DND-41 (cell line): ENCODE measurements around the gene OR10H3.

ENCODE experiments used
- ATAC-seq: fragments of 200-7000 bp; cut with Tn5 transposase; 3 replicates; pipeline ENCODE4 v1.9.1; 2021; ENCODE audit warnings: low read depth; ENCODE audit not compliant: insufficient read depth
- DNase-seq: peaks from one replicate; pipeline ENCODE4 v3.0.0-alpha.2; 2020
- H2AFZ ChIP-seq: 2 replicates; pipeline ENCODE4 v1.6.0; 2012; ENCODE audit warnings: low read depth, low read length
- H3K27ac ChIP-seq: 2 replicates; pipeline ENCODE4 v1.5.1; 2012; ENCODE audit warnings: low read length, inconsistent platforms
- H3K27me3 ChIP-seq: fragments of 200-600 bp; sonication (generic); 2 replicates; pipeline ENCODE4 v1.6.0; 2012; ENCODE audit warnings: low read length, mild to moderate bottlenecking, inconsistent platforms; ENCODE audit not compliant: insufficient read depth, poor library complexity
- H3K36me3 ChIP-seq: 2 replicates; pipeline ENCODE4 v1.5.1; 2012; ENCODE audit warnings: low read length, inconsistent platforms; ENCODE audit not compliant: insufficient read depth
- H3K4me1 ChIP-seq: 2 replicates; pipeline ENCODE4 v1.5.1; 2012; ENCODE audit warnings: mild to moderate bottlenecking, low read length; ENCODE audit not compliant: insufficient read depth
- H3K4me2 ChIP-seq: 2 replicates; pipeline ENCODE4 v1.6.0; 2012; ENCODE audit warnings: mild to moderate bottlenecking, moderate library complexity, low read length, inconsistent platforms; ENCODE audit not compliant: insufficient read depth
- H3K4me3 ChIP-seq, 2 experiments: fragments of 200-600 bp in 1 of 2; shearing (Covaris generic) in 1 of 2; 2 replicates each; pipeline ENCODE4 v1.5.1; 2012 to 2016; ENCODE audit warnings: inconsistent platforms in 2 of 2, low read length in 2 of 2, mild to moderate bottlenecking in 2 of 2, low read depth in 1 of 2, moderate library complexity in 1 of 2
- H3K79me2 ChIP-seq: 2 replicates; pipeline ENCODE4 v1.6.0; 2012; ENCODE audit warnings: low read length, inconsistent platforms; ENCODE audit not compliant: insufficient read depth
- H3K9ac ChIP-seq: 2 replicates; pipeline ENCODE4 v1.6.0; 2012; ENCODE audit warnings: low read depth, mild to moderate bottlenecking, inconsistent platforms, low read length, moderate library complexity
- H3K9me3 ChIP-seq: 2 replicates; pipeline ENCODE4 v1.5.1; 2012; ENCODE audit warnings: low read length, moderate library complexity, mild to moderate bottlenecking, inconsistent platforms; ENCODE audit not compliant: insufficient read depth, severe bottlenecking
- H4K20me1 ChIP-seq: 2 replicates; pipeline ENCODE4 v1.6.0; 2012; ENCODE audit warnings: low read length; ENCODE audit not compliant: insufficient read depth
- CTCF ChIP-seq: IDR thresholded peaks from 2 replicates; pipeline ENCODE4 v1.5.1; 2012; ENCODE audit warnings: borderline replicate concordance, low read length, moderate library complexity, mild to moderate bottlenecking; ENCODE audit not compliant: poor library complexity, severe bottlenecking; ENCODE audit errors: extremely low read depth
- EZH2 ChIP-seq: IDR thresholded peaks from 3 replicates; pipeline ENCODE4 v1.6.1; 2012; ENCODE audit warnings: borderline replicate concordance, low read depth, mild to moderate bottlenecking, moderate library complexity, low read length, inconsistent platforms; ENCODE audit not compliant: severe bottlenecking

Gene OR10H3

GRCh38 chr19:15737722-15738121, at the start of gene OR10H3:
Gene OR10H3 (plus strand): TSS chr19:15737985. CDS start chr19:15741393, 3,408 bp downstream.
- Histone ChIP-seq H3K27ac (no peak within 1 kb of the TSS), H3K9me3 (peaks cover 16% of the 10 kb centered on the region), H3K9ac (no peak within 1 kb of the TSS), H4K20me1 (no peaks in the 10 kb centered on the region), H3K4me2 (no peak within 1 kb of the TSS), H3K4me3 (no peak within 1 kb of the TSS), H3K36me3 (no peaks in the 10 kb centered on the region), H3K79me2 (no peaks in the 10 kb centered on the region), H3K27me3 (no peaks in the 10 kb centered on the region), H3K4me1 (no peaks in the 10 kb centered on the region), H2AFZ (no peak within 1 kb of the TSS)
- ATAC-seq (no peak), DNase-seq (no peak)
- TF ChIP-seq EZH2 (no peak), CTCF (no peak)

GRCh38 chr19:15696654-15697194, 41.1 kb upstream of the OR10H3 start:
- DNase-seq (no peak), ATAC-seq (no peak)
- Histone ChIP-seq H3K9me3 (no peaks in the 10 kb centered on the region), H3K4me2 (no peak overlapping the region), H3K36me3 (no peaks in the 10 kb centered on the region), H4K20me1 (no peaks in the 10 kb centered on the region), H3K27me3 (no peaks in the 10 kb centered on the region), H3K4me1 (no peaks in the 10 kb centered on the region), H3K79me2 (no peaks in the 10 kb centered on the region), H3K4me3 (no peak overlapping the region), H3K27ac (no peak overlapping the region), H2AFZ (no peak overlapping the region), H3K9ac (no peak overlapping the region)
- TF ChIP-seq EZH2 (no peak), CTCF (no peak)

GRCh38 chr19:15701757-15702533, 35.8 kb upstream of the OR10H3 start:
- H3K27me3 ChIP-seq = no peaks in the 10 kb centered on the region
- no peaks in the 10 kb centered on the region for H3K9me3 ChIP-seq
- no peaks in the 10 kb centered on the region for H3K4me1 ChIP-seq
- no peak overlapping the region for H3K4me2 ChIP-seq
- ATAC-seq (no peak), DNase-seq (no peak)
- no peaks in the 10 kb centered on the region for H4K20me1 ChIP-seq
- H3K9ac ChIP-seq = no peak overlapping the region
- no peak overlapping the region for H3K27ac ChIP-seq
- H2AFZ ChIP-seq = no peak overlapping the region
- no peak overlapping the region for H3K4me3 ChIP-seq
- TF ChIP-seq CTCF (no peak), EZH2 (no peak)
- no peaks in the 10 kb centered on the region for H3K36me3 ChIP-seq
- no peaks in the 10 kb centered on the region for H3K79me2 ChIP-seq
